Chondrocyte (in vitro differentiated cells): ENCODE measurements around the gene NOP9. TPM values are rescaled to one million over a fixed set of nuclear protein-coding genes. Genes with fewer than 3 reads are reported as not detected.

ENCODE experiments used
- DNase-seq: peaks from one replicate; pipeline ENCODE4 v3.0.0; 2021; ENCODE audit warnings: mixed read lengths, low spot score
- H3K27ac Mint-ChIP-seq: one replicate; pipeline ENCODE4 v1.8.0; 2021; ENCODE audit warnings: mild to moderate bottlenecking, moderate library complexity, mixed read lengths; ENCODE audit not compliant: unreplicated experiment
- H3K27me3 Mint-ChIP-seq: 2 replicates; pipeline ENCODE4 v1.8.0; 2021; ENCODE audit warnings: low read depth, mixed read lengths
- H3K36me3 Mint-ChIP-seq: 2 replicates; pipeline ENCODE4 v1.8.0; 2021; ENCODE audit warnings: low read depth, mixed read lengths
- H3K4me1 Mint-ChIP-seq: 2 replicates; pipeline ENCODE4 v1.8.0; 2021; ENCODE audit warnings: low read depth, mild to moderate bottlenecking, mixed read lengths
- H3K4me3 Mint-ChIP-seq: one replicate; pipeline ENCODE4 v1.8.0; 2021; ENCODE audit warnings: mild to moderate bottlenecking, moderate library complexity, mixed read lengths; ENCODE audit not compliant: unreplicated experiment
- H3K9me3 Mint-ChIP-seq: 2 replicates; pipeline ENCODE4 v1.8.0; 2021; ENCODE audit warnings: low read depth, mixed read lengths
- CTCF ChIP-seq: fragments of 200-600 bp; sonication (generic); IDR thresholded peaks from 2 replicates; pipeline ENCODE4 v1.5.0; 2021; ENCODE audit warnings: antibody characterized with exemption, mild to moderate bottlenecking, moderate library complexity
- total RNA-seq: library from RNA; stranded (reverse); gene quantifications from 3 replicates; pipeline ENCODE4 v1.2.1, GENCODE V29; 2021

Gene NOP9
- total RNA-seq, 1 donor from 2014 or later: 19.4 TPM

- H3K36me3 Mint-ChIP-seq: peaks cover 18% of the 10 kb centered on the region
- H3K9me3 Mint-ChIP-seq: no peaks in the 10 kb centered on the region
- no peak for TF ChIP-seq CTCF
- no peak within 1 kb of the TSS for H3K4me3 Mint-ChIP-seq
- H3K4me1 Mint-ChIP-seq: peaks cover 6% of the 10 kb centered on the region
- no peak for DNase-seq
- no peaks in the 10 kb centered on the region for H3K27me3 Mint-ChIP-seq
- no peak within 1 kb of the TSS for H3K27ac Mint-ChIP-seq
Measured at GRCh38 chr14:24309538-24310264, 10.1 kb downstream of the NOP9 start, which contains the start of gene LTB4R2. Gene LTB4R2 (plus strand): TSS chr14:24310140. CDS start chr14:24310665, 525 bp downstream.

DNA sequence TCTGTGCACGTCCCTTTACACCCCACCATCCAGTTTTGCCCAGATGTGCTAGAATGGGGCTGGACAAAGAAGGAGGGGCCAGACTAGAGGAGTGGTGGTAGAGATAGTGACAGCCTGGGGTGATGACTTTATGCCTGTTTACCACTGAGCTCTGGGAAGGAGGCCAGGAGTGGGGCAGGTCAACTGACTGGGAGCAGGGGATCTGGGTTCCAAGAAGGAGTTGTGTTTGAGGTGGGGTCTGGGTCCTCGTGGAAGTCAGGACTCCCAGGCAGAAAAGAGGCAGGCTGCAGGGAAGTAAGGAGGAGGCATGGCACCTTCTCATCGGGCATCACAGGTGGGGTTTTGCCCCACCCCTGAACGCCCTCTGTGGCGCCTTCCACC lies 10.6 kb downstream of the NOP9 start:
- H3K4me3 Mint-ChIP-seq: no peak overlapping the region
- no peaks in the 10 kb centered on the region for H3K9me3 Mint-ChIP-seq
- H3K27me3 Mint-ChIP-seq: no peaks in the 10 kb centered on the region
- DNase-seq: no peak
- H3K27ac Mint-ChIP-seq: no peak overlapping the region
- H3K36me3 Mint-ChIP-seq: peaks cover 12% of the 10 kb centered on the region
- no peak for TF ChIP-seq CTCF
- H3K4me1 Mint-ChIP-seq: peaks cover 6% of the 10 kb centered on the region

DNA sequence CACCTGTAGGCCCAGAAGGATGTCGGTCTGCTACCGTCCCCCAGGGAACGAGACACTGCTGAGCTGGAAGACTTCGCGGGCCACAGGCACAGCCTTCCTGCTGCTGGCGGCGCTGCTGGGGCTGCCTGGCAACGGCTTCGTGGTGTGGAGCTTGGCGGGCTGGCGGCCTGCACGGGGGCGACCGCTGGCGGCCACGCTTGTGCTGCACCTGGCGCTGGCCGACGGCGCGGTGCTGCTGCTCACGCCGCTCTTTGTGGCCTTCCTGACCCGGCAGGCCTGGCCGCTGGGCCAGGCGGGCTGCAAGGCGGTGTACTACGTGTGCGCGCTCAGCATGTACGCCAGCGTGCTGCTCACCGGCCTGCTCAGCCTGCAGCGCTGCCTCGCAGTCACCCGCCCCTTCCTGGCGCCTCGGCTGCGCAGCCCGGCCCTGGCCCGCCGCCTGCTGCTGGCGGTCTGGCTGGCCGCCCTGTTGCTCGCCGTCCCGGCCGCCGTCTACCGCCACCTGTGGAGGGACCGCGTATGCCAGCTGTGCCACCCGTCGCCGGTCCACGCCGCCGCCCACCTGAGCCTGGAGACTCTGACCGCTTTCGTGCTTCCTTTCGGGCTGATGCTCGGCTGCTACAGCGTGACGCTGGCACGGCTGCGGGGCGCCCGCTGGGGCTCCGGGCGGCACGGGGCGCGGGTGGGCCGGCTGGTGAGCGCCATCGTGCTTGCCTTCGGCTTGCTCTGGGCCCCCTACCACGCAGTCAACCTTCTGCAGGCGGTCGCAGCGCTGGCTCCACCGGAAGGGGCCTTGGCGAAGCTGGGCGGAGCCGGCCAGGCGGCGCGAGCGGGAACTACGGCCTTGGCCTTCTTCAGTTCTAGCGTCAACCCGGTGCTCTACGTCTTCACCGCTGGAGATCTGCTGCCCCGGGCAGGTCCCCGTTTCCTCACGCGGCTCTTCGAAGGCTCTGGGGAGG lies 11.3 kb downstream of the NOP9 start, which contains the start of gene LTB4R:
TSS of gene LTB4R (plus strand) at position 857 of the 959 bp plus-strand sequence. CDS start 4,150 bp downstream, outside the sequence.
- Mint-ChIP-seq H3K4me3 (no peak within 1 kb of the TSS), H3K4me1 (peaks cover 6% of the 10 kb centered on the region), H3K9me3 (no peaks in the 10 kb centered on the region), H3K36me3 (peaks cover 8% of the 10 kb centered on the region), H3K27ac (no peak within 1 kb of the TSS), H3K27me3 (no peaks in the 10 kb centered on the region)
- no peak for DNase-seq
- TF ChIP-seq CTCF: no peak

- H3K4me1 Mint-ChIP-seq: peaks cover 6% of the 10 kb centered on the region
- no peak overlapping the region for H3K27ac Mint-ChIP-seq
- no peak overlapping the region for H3K4me3 Mint-ChIP-seq
- DNase-seq: no peak
- no peaks in the 10 kb centered on the region for H3K9me3 Mint-ChIP-seq
- H3K36me3 Mint-ChIP-seq: peaks cover 4% of the 10 kb centered on the region
- H3K27me3 Mint-ChIP-seq: no peaks in the 10 kb centered on the region
- TF ChIP-seq CTCF: no peak
Measured at GRCh38 chr14:24311837-24312615, 12.4 kb downstream of the NOP9 start.
